GM23338 (cell line): ENCODE data around the gene MCTP2. TPM values are rescaled to one million over a fixed set of nuclear protein-coding genes. Genes with fewer than 3 reads are reported as not detected.

ENCODE experiments used
- ATAC-seq: fragments of 200-7000 bp; cut with Tn5 transposase; 3 replicates; pipeline ENCODE4 v1.9.1; 2020
- DNase-seq: peaks from one replicate; pipeline ENCODE4 v3.0.0-alpha.2; 2015; ENCODE audit warnings: low spot score
- H2AFZ ChIP-seq: fragments of 200-600 bp; sonication (generic); 2 replicates; pipeline ENCODE4 v1.8.0; 2016; ENCODE audit warnings: antibody characterized with exemption, mild to moderate bottlenecking, moderate library complexity
- H3F3A ChIP-seq: fragments of 200-600 bp; sonication (generic); replicated peaks from 2 replicates; pipeline ENCODE4 v1.8.0; 2017; ENCODE audit warnings: antibody characterized with exemption, mixed run types, low read depth
- H3K27ac ChIP-seq: fragments of 200-600 bp; sonication (generic); 2 replicates; pipeline ENCODE4 v1.6.1; 2016; ENCODE audit warnings: low read depth
- H3K27me3 ChIP-seq: fragments of 200-600 bp; sonication (generic); 2 replicates; pipeline ENCODE4 v1.8.0; 2016; ENCODE audit warnings: mild to moderate bottlenecking, mixed run types, moderate library complexity; ENCODE audit not compliant: insufficient read depth
- H3K36me3 ChIP-seq: fragments of 200-600 bp; sonication (generic); 2 replicates; pipeline ENCODE4 v1.8.0; 2016; ENCODE audit warnings: mild to moderate bottlenecking; ENCODE audit not compliant: insufficient read depth
- H3K4me1 ChIP-seq: fragments of 200-600 bp; sonication (generic); 2 replicates; pipeline ENCODE4 v1.8.0; 2016; ENCODE audit warnings: mild to moderate bottlenecking, moderate library complexity; ENCODE audit not compliant: insufficient read depth
- H3K4me2 ChIP-seq: fragments of 200-600 bp; sonication (generic); 2 replicates; pipeline ENCODE4 v1.7.1; 2017; ENCODE audit warnings: mixed run types
- H3K4me3 ChIP-seq: fragments of 200-600 bp; sonication (generic); 2 replicates; pipeline ENCODE4 v1.6.1; 2016; ENCODE audit warnings: mixed run types
- H3K79me2 ChIP-seq: fragments of 200-600 bp; sonication (generic); replicated peaks from 2 replicates; pipeline ENCODE4 v1.8.0; 2017; ENCODE audit warnings: mild to moderate bottlenecking; ENCODE audit not compliant: insufficient read depth
- H3K9me2 ChIP-seq: fragments of 200-600 bp; sonication (generic); 2 replicates; pipeline ENCODE4 v1.8.0; 2017; ENCODE audit not compliant: insufficient read depth
- H4K20me1 ChIP-seq: fragments of 200-600 bp; sonication (generic); replicated peaks from 2 replicates; pipeline ENCODE4 v1.8.0; 2017; ENCODE audit warnings: mild to moderate bottlenecking; ENCODE audit not compliant: insufficient read depth
- H3K27ac Mint-ChIP-seq: 2 replicates; pipeline ENCODE4 v1.8.0; 2020; ENCODE audit warnings: inconsistent platforms, mild to moderate bottlenecking, moderate library complexity, mixed read lengths
- H3K27me3 Mint-ChIP-seq: 3 replicates; pipeline ENCODE4 v1.8.0; 2022; ENCODE audit warnings: low read depth, mild to moderate bottlenecking, moderate library complexity, mixed read lengths, inconsistent platforms; ENCODE audit not compliant: insufficient read depth, poor library complexity
- H3K36me3 Mint-ChIP-seq: 3 replicates; pipeline ENCODE4 v1.8.0; 2021; ENCODE audit warnings: low read depth, mild to moderate bottlenecking, inconsistent platforms, moderate library complexity, mixed read lengths
- H3K4me1 Mint-ChIP-seq: 3 replicates; pipeline ENCODE4 v1.8.0; 2020; ENCODE audit warnings: mild to moderate bottlenecking, inconsistent platforms, mixed read lengths
- H3K4me3 Mint-ChIP-seq: 3 replicates; pipeline ENCODE4 v1.8.0; 2021; ENCODE audit warnings: moderate library complexity, mild to moderate bottlenecking, inconsistent platforms, mixed read lengths
- H3K9me3 Mint-ChIP-seq: 3 replicates; pipeline ENCODE4 v1.8.0; 2020; ENCODE audit warnings: moderate library complexity, mild to moderate bottlenecking, inconsistent platforms, mixed read lengths
- CREB1 ChIP-seq: fragments of 250-450 bp; sonication (Bioruptor Pico); IDR thresholded peaks from 2 replicates; pipeline ENCODE4 v1.5.0; 2020; ENCODE audit warnings: low read depth, mild to moderate bottlenecking, moderate library complexity
- EZH2 ChIP-seq: fragments of 200-600 bp; sonication (generic); IDR thresholded peaks from one replicate; pipeline ENCODE4 v1.8.0; 2017; ENCODE audit warnings: antibody characterized with exemption, mild to moderate bottlenecking, low read depth; ENCODE audit not compliant: unreplicated experiment
- JUNB ChIP-seq: IDR thresholded peaks from one replicate; pipeline ENCODE4 v1.6.1; 2016; ENCODE audit warnings: antibody characterized with exemption; ENCODE audit not compliant: unreplicated experiment
- NANOG ChIP-seq: IDR thresholded peaks from 2 replicates; pipeline ENCODE4 v1.6.1; 2016; ENCODE audit warnings: antibody characterized with exemption, borderline replicate concordance
- STAT1 ChIP-seq: IDR thresholded peaks from one replicate; pipeline ENCODE4 v1.6.1; 2016; ENCODE audit warnings: antibody characterized with exemption; ENCODE audit not compliant: unreplicated experiment
- ZNF331 ChIP-seq: fragments of 250-450 bp; sonication (Bioruptor Pico); IDR thresholded peaks from 2 replicates; pipeline ENCODE4 v1.5.0; 2020; ENCODE audit warnings: low read depth, mild to moderate bottlenecking, moderate library complexity
- polyA plus RNA-seq: library from polyadenylated mRNA; unstranded; fragments of >200 nt; fragmentation: Nextera tagmentation; extraction: Ambion mirVana; gene quantifications from 2 replicates; pipeline ENCODE4 v1.2.1, GENCODE V29; 2016
- total RNA-seq: library from RNA; depleted of rRNA; stranded (reverse); fragments of >200 nt; shearing (Covaris generic); gene quantifications from 2 replicates; pipeline ENCODE4 v1.2.3, GENCODE V29; 2014
- TF ChIP-seq, protein P1 (sequence below): fragments of 250-450 bp; sonication (Bioruptor Pico); IDR thresholded peaks from 2 replicates; pipeline ENCODE4 v1.5.0; 2020; ENCODE audit warnings: mild to moderate bottlenecking, moderate library complexity
- TF ChIP-seq, protein P2 (sequence below): IDR thresholded peaks from 2 replicates; pipeline ENCODE4 v1.6.1; 2016; ENCODE audit warnings: antibody characterized with exemption
- TF ChIP-seq, protein P3 (sequence below): IDR thresholded peaks from one replicate; pipeline ENCODE4 v1.6.1; 2018; ENCODE audit warnings: antibody characterized with exemption; ENCODE audit not compliant: unreplicated experiment

MCTP2 gene
- total and polyA plus RNA-seq, 2 experiments from 2014 or later = 1.8 to 5.5 TPM

DNA sequence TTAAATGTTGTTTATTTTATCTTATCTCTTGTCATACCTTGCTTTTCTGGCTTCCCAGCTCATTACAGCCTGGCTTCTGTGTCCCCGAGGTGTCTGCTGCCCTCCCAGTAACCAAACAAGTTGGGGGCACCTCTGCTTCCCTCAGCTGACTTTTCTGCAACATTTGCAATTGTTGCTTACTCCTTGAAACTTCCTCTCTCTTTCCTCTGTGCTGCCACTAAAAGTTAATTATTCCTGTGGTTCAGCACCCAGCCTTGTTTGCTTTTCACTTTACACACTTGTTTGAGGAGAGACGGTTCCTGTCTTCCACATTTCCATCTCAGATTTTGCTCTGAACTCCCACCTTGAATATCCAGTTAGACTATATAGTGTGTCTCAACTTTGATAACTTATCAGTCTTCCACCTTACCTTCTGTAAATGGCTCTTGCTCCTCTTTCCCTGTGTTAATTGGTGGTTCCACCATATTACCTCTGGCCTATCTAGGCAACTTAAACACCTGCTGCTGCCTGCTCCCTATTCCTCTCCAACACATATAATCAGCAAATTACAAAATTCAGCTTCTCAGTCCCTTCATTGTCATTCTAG, 21.6 kb downstream of the MCTP2 start (continued):
- TF ChIP-seq, protein P1, sequence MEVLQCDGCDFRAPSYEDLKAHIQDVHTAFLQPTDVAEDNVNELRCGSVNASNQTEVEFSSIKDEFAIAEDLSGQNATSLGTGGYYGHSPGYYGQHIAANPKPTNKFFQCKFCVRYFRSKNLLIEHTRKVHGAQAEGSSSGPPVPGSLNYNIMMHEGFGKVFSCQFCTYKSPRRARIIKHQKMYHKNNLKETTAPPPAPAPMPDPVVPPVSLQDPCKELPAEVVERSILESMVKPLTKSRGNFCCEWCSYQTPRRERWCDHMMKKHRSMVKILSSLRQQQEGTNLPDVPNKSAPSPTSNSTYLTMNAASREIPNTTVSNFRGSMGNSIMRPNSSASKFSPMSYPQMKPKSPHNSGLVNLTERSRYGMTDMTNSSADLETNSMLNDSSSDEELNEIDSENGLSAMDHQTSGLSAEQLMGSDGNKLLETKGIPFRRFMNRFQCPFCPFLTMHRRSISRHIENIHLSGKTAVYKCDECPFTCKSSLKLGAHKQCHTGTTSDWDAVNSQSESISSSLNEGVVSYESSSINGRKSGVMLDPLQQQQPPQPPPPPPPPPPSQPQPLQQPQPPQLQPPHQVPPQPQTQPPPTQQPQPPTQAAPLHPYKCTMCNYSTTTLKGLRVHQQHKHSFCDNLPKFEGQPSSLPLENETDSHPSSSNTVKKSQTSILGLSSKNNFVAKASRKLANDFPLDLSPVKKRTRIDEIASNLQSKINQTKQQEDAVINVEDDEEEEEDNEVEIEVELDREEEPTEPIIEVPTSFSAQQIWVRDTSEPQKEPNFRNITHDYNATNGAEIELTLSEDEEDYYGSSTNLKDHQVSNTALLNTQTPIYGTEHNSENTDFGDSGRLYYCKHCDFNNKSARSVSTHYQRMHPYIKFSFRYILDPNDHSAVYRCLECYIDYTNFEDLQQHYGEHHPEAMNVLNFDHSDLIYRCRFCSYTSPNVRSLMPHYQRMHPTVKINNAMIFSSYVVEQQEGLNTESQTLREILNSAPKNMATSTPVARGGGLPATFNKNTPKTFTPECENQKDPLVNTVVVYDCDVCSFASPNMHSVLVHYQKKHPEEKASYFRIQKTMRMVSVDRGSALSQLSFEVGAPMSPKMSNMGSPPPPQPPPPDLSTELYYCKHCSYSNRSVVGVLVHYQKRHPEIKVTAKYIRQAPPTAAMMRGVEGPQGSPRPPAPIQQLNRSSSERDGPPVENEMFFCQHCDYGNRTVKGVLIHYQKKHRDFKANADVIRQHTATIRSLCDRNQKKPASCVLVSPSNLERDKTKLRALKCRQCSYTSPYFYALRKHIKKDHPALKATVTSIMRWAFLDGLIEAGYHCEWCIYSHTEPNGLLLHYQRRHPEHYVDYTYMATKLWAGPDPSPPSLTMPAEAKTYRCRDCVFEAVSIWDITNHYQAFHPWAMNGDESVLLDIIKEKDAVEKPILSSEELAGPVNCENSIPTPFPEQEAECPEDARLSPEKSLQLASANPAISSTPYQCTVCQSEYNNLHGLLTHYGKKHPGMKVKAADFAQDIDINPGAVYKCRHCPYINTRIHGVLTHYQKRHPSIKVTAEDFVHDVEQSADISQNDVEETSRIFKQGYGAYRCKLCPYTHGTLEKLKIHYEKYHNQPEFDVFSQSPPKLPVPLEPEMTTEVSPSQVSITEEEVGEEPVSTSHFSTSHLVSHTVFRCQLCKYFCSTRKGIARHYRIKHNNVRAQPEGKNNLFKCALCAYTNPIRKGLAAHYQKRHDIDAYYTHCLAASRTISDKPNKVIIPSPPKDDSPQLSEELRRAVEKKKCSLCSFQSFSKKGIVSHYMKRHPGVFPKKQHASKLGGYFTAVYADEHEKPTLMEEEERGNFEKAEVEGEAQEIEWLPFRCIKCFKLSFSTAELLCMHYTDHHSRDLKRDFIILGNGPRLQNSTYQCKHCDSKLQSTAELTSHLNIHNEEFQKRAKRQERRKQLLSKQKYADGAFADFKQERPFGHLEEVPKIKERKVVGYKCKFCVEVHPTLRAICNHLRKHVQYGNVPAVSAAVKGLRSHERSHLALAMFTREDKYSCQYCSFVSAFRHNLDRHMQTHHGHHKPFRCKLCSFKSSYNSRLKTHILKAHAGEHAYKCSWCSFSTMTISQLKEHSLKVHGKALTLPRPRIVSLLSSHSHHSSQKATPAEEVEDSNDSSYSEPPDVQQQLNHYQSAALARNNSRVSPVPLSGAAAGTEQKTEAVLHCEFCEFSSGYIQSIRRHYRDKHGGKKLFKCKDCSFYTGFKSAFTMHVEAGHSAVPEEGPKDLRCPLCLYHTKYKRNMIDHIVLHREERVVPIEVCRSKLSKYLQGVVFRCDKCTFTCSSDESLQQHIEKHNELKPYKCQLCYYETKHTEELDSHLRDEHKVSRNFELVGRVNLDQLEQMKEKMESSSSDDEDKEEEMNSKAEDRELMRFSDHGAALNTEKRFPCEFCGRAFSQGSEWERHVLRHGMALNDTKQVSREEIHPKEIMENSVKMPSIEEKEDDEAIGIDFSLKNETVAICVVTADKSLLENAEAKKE (CRISPR knock-in tag) = no peak
- no peak for TF ChIP-seq ZNF331 (CRISPR knock-in tag)
- TF ChIP-seq JUNB = no peak
- TF ChIP-seq, protein P2, sequence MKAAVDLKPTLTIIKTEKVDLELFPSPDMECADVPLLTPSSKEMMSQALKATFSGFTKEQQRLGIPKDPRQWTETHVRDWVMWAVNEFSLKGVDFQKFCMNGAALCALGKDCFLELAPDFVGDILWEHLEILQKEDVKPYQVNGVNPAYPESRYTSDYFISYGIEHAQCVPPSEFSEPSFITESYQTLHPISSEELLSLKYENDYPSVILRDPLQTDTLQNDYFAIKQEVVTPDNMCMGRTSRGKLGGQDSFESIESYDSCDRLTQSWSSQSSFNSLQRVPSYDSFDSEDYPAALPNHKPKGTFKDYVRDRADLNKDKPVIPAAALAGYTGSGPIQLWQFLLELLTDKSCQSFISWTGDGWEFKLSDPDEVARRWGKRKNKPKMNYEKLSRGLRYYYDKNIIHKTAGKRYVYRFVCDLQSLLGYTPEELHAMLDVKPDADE = no peak
- TF ChIP-seq CREB1 (CRISPR knock-in tag) = no peak
- no peak for TF ChIP-seq STAT1
- no peak for TF ChIP-seq NANOG

DNA sequence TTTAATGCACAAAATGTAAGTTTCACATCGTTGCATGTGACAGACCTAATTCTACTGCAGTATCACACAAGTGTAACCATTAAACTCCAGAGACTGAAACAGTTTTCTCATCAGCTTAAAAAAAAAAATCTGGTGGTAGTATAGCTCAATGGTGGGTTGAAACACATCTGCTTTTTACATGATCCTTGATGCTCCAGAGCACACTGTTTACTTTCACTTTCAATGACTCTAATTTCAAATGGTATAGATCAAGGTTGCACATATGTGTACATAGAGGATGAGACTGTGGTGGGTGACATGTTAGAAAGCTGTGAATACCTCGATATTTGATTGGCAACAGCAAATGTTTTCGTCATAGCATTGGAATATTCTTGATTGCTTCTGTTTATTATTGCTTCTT, 22.4 kb downstream of the MCTP2 start:
- Histone ChIP-seq H3K27me3 (no peaks in the 10 kb centered on the region), H3K36me3 (no peaks in the 10 kb centered on the region), H3K79me2 (no peaks in the 10 kb centered on the region), H4K20me1 (no peaks in the 10 kb centered on the region), H3K4me1 (no peaks in the 10 kb centered on the region), H3K4me3 (no peak overlapping the region), H2AFZ (no peak overlapping the region), H3K9me2 (peaks cover 4% of the 10 kb centered on the region; the same call in 1 of the 2 replicates), H3K4me2 (no peak overlapping the region), H3K27ac (no peak overlapping the region), H3F3A (no peaks in the 10 kb centered on the region)
- TF ChIP-seq JUNB (no peak), CREB1 (CRISPR knock-in tag) (no peak), EZH2 (no peak), ZNF331 (CRISPR knock-in tag) (no peak)
- TF ChIP-seq, protein P3, sequence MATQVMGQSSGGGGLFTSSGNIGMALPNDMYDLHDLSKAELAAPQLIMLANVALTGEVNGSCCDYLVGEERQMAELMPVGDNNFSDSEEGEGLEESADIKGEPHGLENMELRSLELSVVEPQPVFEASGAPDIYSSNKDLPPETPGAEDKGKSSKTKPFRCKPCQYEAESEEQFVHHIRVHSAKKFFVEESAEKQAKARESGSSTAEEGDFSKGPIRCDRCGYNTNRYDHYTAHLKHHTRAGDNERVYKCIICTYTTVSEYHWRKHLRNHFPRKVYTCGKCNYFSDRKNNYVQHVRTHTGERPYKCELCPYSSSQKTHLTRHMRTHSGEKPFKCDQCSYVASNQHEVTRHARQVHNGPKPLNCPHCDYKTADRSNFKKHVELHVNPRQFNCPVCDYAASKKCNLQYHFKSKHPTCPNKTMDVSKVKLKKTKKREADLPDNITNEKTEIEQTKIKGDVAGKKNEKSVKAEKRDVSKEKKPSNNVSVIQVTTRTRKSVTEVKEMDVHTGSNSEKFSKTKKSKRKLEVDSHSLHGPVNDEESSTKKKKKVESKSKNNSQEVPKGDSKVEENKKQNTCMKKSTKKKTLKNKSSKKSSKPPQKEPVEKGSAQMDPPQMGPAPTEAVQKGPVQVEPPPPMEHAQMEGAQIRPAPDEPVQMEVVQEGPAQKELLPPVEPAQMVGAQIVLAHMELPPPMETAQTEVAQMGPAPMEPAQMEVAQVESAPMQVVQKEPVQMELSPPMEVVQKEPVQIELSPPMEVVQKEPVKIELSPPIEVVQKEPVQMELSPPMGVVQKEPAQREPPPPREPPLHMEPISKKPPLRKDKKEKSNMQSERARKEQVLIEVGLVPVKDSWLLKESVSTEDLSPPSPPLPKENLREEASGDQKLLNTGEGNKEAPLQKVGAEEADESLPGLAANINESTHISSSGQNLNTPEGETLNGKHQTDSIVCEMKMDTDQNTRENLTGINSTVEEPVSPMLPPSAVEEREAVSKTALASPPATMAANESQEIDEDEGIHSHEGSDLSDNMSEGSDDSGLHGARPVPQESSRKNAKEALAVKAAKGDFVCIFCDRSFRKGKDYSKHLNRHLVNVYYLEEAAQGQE = no peak
- H3K27ac Mint-ChIP-seq = no peak overlapping the region
- H3K9me3 Mint-ChIP-seq = no peaks in the 10 kb centered on the region; the same call in 2 of the 3 replicates
- H3K36me3 Mint-ChIP-seq = no peaks in the 10 kb centered on the region
- no peaks in the 10 kb centered on the region for H3K4me1 Mint-ChIP-seq
- DNase-seq (no peak), ATAC-seq (no peak)
- peaks cover 2% of the 10 kb centered on the region for H3K27me3 Mint-ChIP-seq
- no peak overlapping the region for H3K4me3 Mint-ChIP-seq
